Gastrocnemius medialis (tissue), 4 donors: ENCODE results near the gene RAX2.

Experiments used
- CTCF ChIP-seq, 5 experiments: fragments of 450-650 bp in 3 of 5; fragments of 200-600 bp in 2 of 5; sonication (generic) in 2 of 5; IDR thresholded peaks in 4 of 5; conservative IDR thresholded peaks in 1 of 5; 1 replicate in 4 of 5; 2 replicates in 1 of 5; pipeline ENCODE4 v1.5.1; 2016 to 2019; ENCODE audit warnings: antibody characterized with exemption in 5 of 5, mild to moderate bottlenecking in 3 of 5, moderate library complexity in 3 of 5
- POLR2A ChIP-seq, 2 donors: fragments of 450-650 bp; IDR thresholded peaks; one replicate each; pipeline ENCODE4 v1.6.1; 2017; ENCODE audit warnings: antibody characterized with exemption in 2 of 2, mild to moderate bottlenecking in 2 of 2, moderate library complexity in 2 of 2

DNA sequence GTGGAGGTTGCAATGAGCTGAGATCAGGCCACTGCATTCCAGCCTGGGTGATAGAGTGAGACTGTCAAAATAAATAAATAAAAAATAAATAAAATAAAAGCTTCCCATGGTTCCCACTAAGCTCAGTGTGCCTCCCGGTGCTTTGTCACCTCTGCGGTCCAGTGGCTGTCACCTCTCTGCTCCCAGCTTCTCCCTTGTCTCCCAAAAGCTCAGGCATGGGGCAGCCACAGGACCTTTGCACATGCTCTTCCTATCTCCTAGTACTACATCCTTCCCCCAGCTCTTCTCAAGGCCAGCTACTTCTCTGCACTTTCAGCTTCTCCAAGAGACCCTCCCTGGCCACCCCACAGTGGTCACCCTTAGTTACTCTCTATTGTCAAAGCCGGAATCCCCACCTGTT, 21.8 kb upstream of the RAX2 start:
- TF ChIP-seq POLR2A (IDR thresholded peaks at IDR 0.05) (no peak), CTCF (IDR thresholded peaks at IDR 0.05 in 4 of 5, conservative IDR thresholded peaks at IDR 0.05 in 1 of 5) (no peak)
